ENCODE results near the gene DUSP9.

DUSP9 gene

GRCh38 chrX:153644356-153645125 lies 2.5 kb upstream of the DUSP9 start:
- no peak for DNase-seq (ENCODE audit: low read depth)
- H3K4me3 ChIP-seq (replicated peaks; ENCODE audit: low read depth, low read length): no peak overlapping the region
- no peak for TF ChIP-seq CTCF (IDR thresholded peaks at IDR 0.05; ENCODE audit: low read length, missing control alignments)

GRCh38 chrX:153645151-153645550 lies 1.9 kb upstream of the DUSP9 start:
- no peak for DNase-seq (ENCODE audit: low read depth)

GRCh38 chrX:153645921-153646488 lies 998 bp upstream of the DUSP9 start:
- DNase-seq (ENCODE audit: low read depth): no peak
- no peak overlapping the region for H3K4me3 ChIP-seq (replicated peaks; ENCODE audit: low read depth, low read length)
- TF ChIP-seq CTCF (IDR thresholded peaks at IDR 0.05; ENCODE audit: low read length, missing control alignments): no peak

More at GRCh38 chrX:153645151-153645550, 1.9 kb upstream of the DUSP9 start:
- H3K4me3 ChIP-seq (replicated peaks; ENCODE audit: low read depth, low read length): no peak overlapping the region
- TF ChIP-seq CTCF (IDR thresholded peaks at IDR 0.05; ENCODE audit: low read length, missing control alignments): no peak

GRCh38 chrX:153647461-153648357 lies 706 bp downstream of the DUSP9 start:
- DNase-seq (ENCODE audit: low read depth): no peak
- no peak overlapping the region for H3K4me3 ChIP-seq (replicated peaks; ENCODE audit: low read depth, low read length)
- no peak for TF ChIP-seq CTCF (IDR thresholded peaks at IDR 0.05; ENCODE audit: low read length, missing control alignments)

- no peak for TF ChIP-seq CTCF (IDR thresholded peaks at IDR 0.05; ENCODE audit: low read length, missing control alignments)
- no peak overlapping the region for H3K4me3 ChIP-seq (replicated peaks; ENCODE audit: low read depth, low read length)
- no peak for DNase-seq (ENCODE audit: low read depth)
Measured at GRCh38 chrX:153648358-153649177, 1.6 kb downstream of the DUSP9 start.

GRCh38 chrX:153649178-153649914 lies 2.3 kb downstream of the DUSP9 start:
- DNase-seq (ENCODE audit: low read depth): no peak
- no peak overlapping the region for H3K4me3 ChIP-seq (replicated peaks; ENCODE audit: low read depth, low read length)
- TF ChIP-seq CTCF (IDR thresholded peaks at IDR 0.05; ENCODE audit: low read length, missing control alignments): no peak

All from fibroblast of pulmonary artery (primary cell).